GM18873 (cell line): ENCODE data around the gene EGR4.
"Not testable (repeated sequence)": the region's sequence is repeated elsewhere in the genome, so short reads cannot be mapped to it uniquely, and the experiment has no call there.

Source experiments
- ATAC-seq: cut with Tn5 transposase; IDR thresholded peaks from one replicate; pipeline ENCODE4 v1.9.1; 2021; ENCODE audit warnings: mild to moderate bottlenecking, moderate library complexity, moderate number of reproducible peaks; ENCODE audit not compliant: unreplicated experiment, low FRiP score

The EGR4 gene

GRCh38 chr2:73265298-73266060 lies 27.9 kb downstream of the EGR4 start:
- ATAC-seq = no peak

DNA sequence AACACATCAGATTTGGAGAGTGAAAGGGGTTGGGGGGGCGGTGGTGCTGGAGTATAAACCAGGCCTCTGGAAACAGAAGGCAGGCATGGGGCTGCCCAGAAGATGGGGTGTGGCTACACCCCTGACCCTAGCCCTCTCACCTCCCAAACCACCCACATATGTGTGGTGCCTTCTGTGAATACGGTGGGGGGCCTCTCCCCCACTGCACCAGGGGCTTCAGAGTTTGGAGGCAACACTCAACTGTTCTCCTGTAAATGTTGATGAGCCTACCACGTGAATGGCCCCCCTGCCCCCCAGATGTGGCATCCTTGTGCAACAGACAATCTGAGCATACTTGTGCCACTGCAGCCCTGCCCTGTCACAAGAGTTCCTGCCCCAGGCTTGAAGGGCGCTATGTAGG lies 28.6 kb downstream of the EGR4 start:
- no peak for ATAC-seq

DNA sequence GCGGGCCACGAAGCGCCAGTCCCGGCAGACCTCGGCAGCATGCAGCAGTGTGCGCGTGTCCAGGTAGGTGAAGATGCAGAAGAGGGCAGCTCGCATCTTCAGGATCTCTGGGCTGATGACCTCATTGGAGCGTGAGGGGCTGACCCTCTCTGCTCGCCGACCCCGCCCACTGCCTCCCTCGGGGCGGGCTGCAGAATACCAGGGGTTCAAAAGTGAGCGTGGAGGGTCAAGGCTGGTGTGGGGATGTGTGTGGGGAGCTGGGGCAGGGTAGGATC lies 29.1 kb downstream of the EGR4 start:
- no peak for ATAC-seq

- ATAC-seq = no peak
These were observed 29.6 kb downstream of the EGR4 start for GRCh38 chr2:73263540-73264331.

GRCh38 chr2:73262691-73263429 lies 30.5 kb downstream of the EGR4 start:
- not testable (repeated sequence) for ATAC-seq

GRCh38 chr2:73262108-73262651 lies 31.2 kb downstream of the EGR4 start:
- no peak for ATAC-seq

DNA sequence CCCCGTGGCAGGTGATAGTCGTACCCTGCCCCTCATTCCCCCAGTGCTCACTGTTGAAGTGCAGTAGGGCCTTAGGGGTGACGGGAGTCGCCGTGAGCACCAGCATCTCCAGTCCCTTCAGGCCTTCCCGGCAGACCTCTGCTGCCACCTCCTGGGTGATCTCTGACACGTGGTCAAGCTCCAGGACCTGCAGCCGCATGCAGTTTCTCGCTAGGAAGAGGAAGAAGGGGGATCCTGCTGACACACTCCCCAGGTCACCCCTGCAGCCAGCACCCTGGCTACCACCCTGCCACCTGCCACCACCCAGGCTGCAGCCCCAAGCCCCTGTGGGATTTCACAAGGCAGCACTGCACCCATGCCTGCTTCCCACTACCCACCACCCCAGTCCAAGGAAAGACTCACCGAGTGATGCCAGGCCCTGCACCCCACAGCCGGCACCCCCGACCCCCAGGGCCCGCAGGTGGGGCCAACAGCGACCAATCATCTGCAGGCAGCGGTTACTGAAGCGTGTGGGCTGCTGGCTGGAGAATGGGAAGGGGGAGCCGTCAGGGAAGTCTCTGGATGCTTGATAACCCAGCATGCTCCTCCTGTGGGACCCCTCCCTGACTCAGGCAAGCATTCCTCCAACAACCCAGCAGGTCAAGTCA lies 32.9 kb downstream of the EGR4 start:
- ATAC-seq = no peak

GRCh38 chr2:73259704-73260337 lies 33.5 kb downstream of the EGR4 start:
- ATAC-seq = no peak

- no peak for ATAC-seq
These were observed 34.1 kb downstream of the EGR4 start for GRCh38 chr2:73259276-73259675.

- ATAC-seq = no peak
These were observed 34.5 kb downstream of the EGR4 start for GRCh38 chr2:73258913-73259215.

DNA sequence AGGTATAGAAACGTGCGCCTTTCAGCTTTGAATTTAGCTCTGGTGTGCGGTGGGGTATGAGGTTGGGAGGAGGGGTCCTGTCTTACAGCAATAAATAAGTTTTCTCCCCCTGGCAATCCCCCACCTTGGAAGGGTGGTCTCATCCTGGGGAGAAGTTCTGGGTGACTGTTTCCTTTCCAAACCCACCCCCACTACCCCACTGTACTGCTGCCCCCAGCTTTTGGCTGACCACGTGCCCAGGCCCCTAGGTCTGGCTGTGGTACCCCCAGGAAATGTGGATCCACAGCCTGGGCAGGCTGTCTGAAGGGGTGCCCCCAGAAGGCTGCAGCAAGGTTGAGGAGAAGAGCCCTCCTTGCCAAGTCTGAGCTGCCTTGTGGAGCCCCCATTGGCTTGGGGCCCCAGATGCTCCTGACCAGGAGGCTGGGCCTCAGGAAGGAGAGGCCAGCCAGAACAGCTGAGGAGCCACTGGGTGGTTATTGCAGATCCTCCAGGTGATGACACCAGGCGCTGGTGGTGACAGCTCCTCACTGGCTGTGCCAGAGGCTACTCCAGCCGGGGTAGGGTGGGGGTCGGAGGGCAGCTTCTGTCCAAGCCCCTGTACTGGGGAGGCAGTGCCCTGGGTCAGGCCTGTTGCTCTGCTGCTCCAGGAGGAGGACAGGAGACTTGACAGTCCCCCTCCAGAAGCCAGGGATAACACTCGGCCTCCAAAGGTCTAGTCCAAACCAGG lies 35.0 kb downstream of the EGR4 start:
- no peak for ATAC-seq

DNA sequence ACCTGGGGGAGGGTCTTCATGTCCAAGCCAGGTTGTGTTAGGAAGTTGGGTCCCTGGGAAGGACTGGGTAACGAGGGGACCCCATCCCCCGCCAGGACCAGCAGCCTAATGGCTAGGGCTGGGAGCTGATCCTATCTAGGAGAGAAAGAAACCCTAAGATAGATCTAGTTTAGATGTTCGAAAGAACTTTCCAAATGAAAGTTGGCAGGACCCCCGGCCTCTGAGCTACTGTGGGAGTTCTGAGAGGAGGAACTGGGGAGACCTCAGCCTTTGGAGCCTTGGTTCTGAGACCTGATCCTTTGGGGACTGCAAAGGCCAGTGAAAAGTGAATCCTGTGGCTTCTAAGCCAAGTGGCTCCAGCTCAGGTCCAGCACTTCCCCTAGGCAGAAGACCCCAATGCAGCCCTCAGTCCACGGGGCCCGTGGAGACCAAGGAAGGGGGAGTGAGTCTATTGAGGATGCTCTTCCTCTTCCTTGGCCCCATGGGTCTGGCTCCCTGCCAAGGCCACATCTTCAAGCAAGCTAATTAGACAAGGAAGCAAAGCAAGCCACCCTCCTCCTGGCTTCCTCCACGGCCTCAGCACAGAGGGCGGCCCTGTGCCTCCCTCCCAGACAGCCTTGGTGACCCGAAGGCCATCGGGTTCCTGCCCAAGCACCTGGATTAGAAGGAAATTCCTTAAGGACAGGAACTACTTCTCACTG lies 35.8 kb downstream of the EGR4 start:
- no peak for ATAC-seq

GRCh38 chr2:73257021-73257420 lies 36.3 kb downstream of the EGR4 start:
- no peak for ATAC-seq

DNA sequence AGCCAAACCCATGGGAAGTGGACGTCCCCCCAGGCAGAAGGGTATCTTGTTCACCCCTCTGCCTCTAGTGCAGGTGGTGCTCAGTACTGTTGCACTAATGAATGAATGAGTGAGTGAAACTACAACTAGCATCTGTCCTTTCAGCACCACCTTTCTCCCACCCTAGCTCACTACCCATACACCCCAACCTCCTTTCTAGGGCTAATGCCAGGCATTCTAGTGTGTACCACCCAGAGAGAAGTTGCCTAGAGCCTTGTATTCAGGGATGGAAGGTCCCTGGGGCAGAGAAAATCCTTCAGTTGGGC lies 36.8 kb downstream of the EGR4 start:
- ATAC-seq = no peak

- no peak for ATAC-seq
These were observed 37.3 kb downstream of the EGR4 start for GRCh38 chr2:73255907-73256617.

DNA sequence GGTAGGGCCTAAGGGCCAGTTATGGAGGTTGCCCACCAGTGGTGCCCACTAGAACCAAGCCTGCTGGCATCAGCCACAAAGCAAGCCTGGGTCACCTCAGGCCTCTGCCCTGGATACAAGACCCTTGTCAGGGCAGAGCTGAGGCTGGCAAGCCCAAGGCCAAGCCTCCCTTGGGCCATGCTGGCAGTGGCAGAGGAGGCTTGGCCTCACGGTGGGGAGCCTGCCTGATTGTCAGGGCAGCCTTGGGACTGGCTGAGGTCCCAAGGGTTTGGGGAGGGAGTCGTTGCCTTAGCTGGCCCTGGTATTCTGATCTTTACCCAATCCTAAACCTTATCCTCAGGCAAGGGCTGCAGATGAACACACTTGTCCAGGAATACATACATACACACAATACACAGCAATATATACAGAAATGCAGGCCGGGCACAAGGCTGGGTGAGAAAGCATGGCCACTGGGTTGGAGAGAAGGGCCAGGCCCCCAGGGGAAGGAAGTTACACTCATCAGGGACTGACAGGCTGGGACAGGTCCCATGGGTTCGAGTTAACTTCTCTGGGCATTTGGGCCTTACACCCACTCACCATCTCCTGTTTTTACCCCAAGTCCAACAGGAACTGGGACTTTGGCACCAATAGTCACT lies 38.2 kb downstream of the EGR4 start:
- ATAC-seq = no peak

DNA sequence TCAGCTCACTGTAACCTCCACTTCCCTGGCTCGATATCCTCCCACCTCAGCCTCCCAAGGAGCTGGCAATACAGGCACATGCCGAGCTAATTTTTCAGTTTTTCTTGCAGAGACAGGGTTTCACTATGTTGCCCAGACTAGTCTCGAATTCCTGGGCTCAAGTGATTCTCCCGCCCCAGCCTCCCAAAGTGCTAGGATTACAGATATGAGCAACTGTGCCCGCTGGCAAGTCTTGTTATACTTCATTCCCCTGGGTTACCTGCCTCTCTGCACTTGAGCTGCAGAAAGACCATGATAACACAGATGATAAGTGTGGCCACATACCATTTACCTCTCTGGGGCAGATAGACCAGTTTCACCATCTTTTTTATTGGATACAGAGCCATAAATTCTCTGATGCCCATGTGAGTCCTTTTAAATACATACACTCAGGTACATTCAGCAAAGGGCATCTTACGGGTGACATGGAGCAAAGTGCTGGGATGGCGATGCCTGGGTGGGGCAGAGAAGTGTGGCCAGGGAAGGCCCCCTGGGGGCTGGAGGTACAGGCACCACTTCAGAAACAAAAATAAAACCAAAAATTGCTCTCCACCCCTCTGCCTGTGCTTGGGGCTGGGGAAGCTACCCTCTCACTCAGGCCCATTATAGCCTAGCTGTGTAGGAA lies 38.9 kb downstream of the EGR4 start:
- ATAC-seq = no peak

- ATAC-seq = no peak
These were observed 39.4 kb downstream of the EGR4 start for GRCh38 chr2:73253901-73254300.
